ENCODE measurements around the gene GPD2.

Gene GPD2

DNA sequence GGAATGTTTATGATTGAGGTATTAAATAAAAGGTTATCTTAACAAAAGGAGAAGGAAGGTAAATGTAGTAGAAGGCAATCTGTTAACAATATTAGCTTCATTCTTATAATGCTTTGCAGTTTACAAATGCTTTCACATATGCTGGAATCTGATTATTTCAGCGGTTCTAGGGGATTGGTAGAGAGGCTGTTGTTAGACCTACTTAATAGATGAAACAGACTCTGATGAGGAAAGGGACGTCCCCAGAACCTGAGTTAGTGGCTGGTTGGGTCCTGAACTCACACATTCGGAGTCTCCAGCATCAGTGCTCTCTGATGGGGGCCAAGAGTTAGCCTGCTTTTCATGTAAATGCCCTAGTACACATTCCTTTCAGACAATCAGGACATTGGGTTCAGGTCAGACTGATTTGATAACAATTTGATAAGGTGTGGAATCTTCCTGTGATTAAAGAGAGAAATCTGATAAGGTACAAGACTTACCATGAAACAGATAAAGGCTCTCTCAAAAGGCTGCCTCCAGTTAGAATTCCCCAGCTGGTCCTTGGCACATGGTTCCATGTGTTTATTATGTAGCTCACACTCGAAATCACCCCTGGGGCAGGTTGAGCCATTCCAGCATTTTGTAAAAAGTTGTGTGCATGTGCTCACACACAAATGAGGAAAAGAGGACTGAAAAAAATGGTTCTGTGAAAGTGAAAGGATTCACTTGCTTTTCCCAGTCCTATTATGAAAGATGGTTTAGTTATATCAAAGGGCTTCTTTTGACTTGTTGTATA, 103.1 kb downstream of the GPD2 start:
- no peak overlapping the region for H3K4me3 ChIP-seq (ENCODE audit: low read depth, low read length)
- peak; percentile 51 to 83 for DNase-seq
- H4K8ac ChIP-seq (ENCODE audit: low read depth, low read length) = no peak overlapping the region
- no peak overlapping the region for H3K18ac ChIP-seq (ENCODE audit: low read length)
- no peak overlapping the region for H2BK12ac ChIP-seq (ENCODE audit: low read length)
- H3K9ac ChIP-seq (ENCODE audit: low read length) = no peak overlapping the region
- no peak overlapping the region for H2AFZ ChIP-seq (ENCODE audit: insufficient read depth, low read length, poor library complexity)
- WGBS (ENCODE audit: extremely low coverage, insufficient coverage, insufficient read length) = no CpG with 5 or more reads among the region's 4 CpGs
- no peaks in the 10 kb centered on the region for H3K27me3 ChIP-seq (ENCODE audit: insufficient read depth, low read length)
- H3K23ac ChIP-seq (ENCODE audit: low read length) = no peak overlapping the region
- no peaks in the 10 kb centered on the region for H3K4me1 ChIP-seq (ENCODE audit: control insufficient read depth in 1 of 2, insufficient read depth in 2 of 2, low read length in 2 of 2)
- H4K12ac ChIP-seq (ENCODE audit: low read depth, low read length) = no peak overlapping the region
- no peaks in the 10 kb centered on the region for H3K79me1 ChIP-seq (ENCODE audit: low read length)
- no peak overlapping the region for H2BK5ac ChIP-seq (ENCODE audit: low read depth, low read length, poor library complexity)
- no peak overlapping the region for H3K14ac ChIP-seq (ENCODE audit: low read length)
- no peak overlapping the region for H3K4ac ChIP-seq (ENCODE audit: low read depth, low read length)
- no peaks in the 10 kb centered on the region for H3K79me2 ChIP-seq (ENCODE audit: control insufficient read depth, insufficient read depth, low read length, poor library complexity)
- H4K91ac ChIP-seq (ENCODE audit: low read depth, low read length) = no peak overlapping the region
- H3K27ac ChIP-seq (ENCODE audit: low read depth, low read length) = no peak overlapping the region
- no peak overlapping the region for H2AK5ac ChIP-seq (ENCODE audit: low read length)
- H3K36me3 ChIP-seq (ENCODE audit: control insufficient read depth in 1 of 2, insufficient read depth in 2 of 2, low read length in 2 of 2) = no peaks in the 10 kb centered on the region
- no peak overlapping the region for H3K4me2 ChIP-seq (ENCODE audit: low read length)
- no peaks in the 10 kb centered on the region for H3K9me3 ChIP-seq (ENCODE audit: insufficient read depth, low read depth, low read length)
- H2BK120ac ChIP-seq (ENCODE audit: insufficient read depth, low read length, poor library complexity) = no peak overlapping the region

DNA sequence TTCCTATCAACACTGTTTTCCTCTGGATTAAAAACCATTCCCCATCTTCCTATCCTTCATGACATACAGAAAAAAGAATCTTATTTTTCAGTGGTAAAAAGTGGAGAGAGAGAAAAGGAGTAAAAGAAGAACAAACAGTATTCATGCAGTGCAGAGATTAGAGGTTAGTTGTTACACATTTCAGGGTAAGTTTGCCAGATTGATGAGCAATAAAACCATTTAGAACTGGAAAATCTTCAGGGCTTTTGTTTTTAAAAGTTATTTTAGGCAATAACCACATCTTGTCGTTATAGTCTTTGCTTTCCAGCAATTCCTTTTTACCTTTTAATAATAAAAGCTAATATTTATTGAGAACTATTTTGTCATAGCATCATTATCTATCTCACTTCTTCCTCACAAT, 104.5 kb downstream of the GPD2 start:
- no peak for DNase-seq
- H3K18ac ChIP-seq (ENCODE audit: low read length) = no peak overlapping the region
- H2AFZ ChIP-seq (ENCODE audit: insufficient read depth, low read length, poor library complexity) = no peak overlapping the region
- H3K14ac ChIP-seq (ENCODE audit: low read length) = no peak overlapping the region
- H3K4me2 ChIP-seq (ENCODE audit: low read length) = no peak overlapping the region
- H3K9me3 ChIP-seq (ENCODE audit: insufficient read depth, low read depth, low read length) = no peaks in the 10 kb centered on the region
- no peak overlapping the region for H4K91ac ChIP-seq (ENCODE audit: low read depth, low read length)
- no peaks in the 10 kb centered on the region for H3K36me3 ChIP-seq (ENCODE audit: control insufficient read depth in 1 of 2, insufficient read depth in 2 of 2, low read length in 2 of 2)
- no CpG with 5 or more reads among the region's 1 CpG for WGBS (ENCODE audit: extremely low coverage, insufficient coverage, insufficient read length)
- no peak overlapping the region for H2BK120ac ChIP-seq (ENCODE audit: insufficient read depth, low read length, poor library complexity)
- H2AK5ac ChIP-seq (ENCODE audit: low read length) = no peak overlapping the region
- H4K8ac ChIP-seq (ENCODE audit: low read depth, low read length) = no peak overlapping the region
- H3K27ac ChIP-seq (ENCODE audit: low read depth, low read length) = no peak overlapping the region
- H2BK5ac ChIP-seq (ENCODE audit: low read depth, low read length, poor library complexity) = no peak overlapping the region
- no peak overlapping the region for H3K9ac ChIP-seq (ENCODE audit: low read length)
- no peak overlapping the region for H3K4ac ChIP-seq (ENCODE audit: low read depth, low read length)
- H3K23ac ChIP-seq (ENCODE audit: low read length) = no peak overlapping the region
- H3K4me1 ChIP-seq (ENCODE audit: control insufficient read depth in 1 of 2, insufficient read depth in 2 of 2, low read length in 2 of 2) = no peaks in the 10 kb centered on the region
- H3K4me3 ChIP-seq (ENCODE audit: low read depth, low read length) = no peak overlapping the region
- H2BK12ac ChIP-seq (ENCODE audit: low read length) = no peak overlapping the region
- H3K27me3 ChIP-seq (ENCODE audit: insufficient read depth, low read length) = no peaks in the 10 kb centered on the region
- no peak overlapping the region for H4K12ac ChIP-seq (ENCODE audit: low read depth, low read length)
- H3K79me1 ChIP-seq (ENCODE audit: low read length) = no peaks in the 10 kb centered on the region
- no peaks in the 10 kb centered on the region for H3K79me2 ChIP-seq (ENCODE audit: control insufficient read depth, insufficient read depth, low read length, poor library complexity)

DNA sequence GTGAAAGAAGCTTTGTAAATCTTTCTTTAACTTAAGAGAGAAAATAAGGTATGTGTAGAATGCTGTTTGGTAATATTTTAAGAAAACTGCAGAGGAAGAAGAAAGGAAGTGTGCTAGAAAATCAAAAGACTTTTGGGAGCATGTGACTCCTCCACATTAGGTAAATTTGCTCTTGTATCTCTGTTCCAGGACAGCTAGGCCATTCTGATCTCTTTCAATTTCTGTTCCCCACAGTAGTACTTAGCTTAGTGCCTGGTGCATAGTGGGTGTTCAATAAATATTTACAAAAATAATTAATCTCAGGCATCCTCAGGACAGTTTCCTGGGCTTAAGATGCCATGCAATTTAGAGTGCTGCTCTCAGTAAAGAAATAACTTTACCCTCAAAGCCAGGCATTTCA, 105.0 kb downstream of the GPD2 start:
- no peak overlapping the region for H3K23ac ChIP-seq (ENCODE audit: low read length)
- H4K91ac ChIP-seq (ENCODE audit: low read depth, low read length) = no peak overlapping the region
- no peaks in the 10 kb centered on the region for H3K4me1 ChIP-seq (ENCODE audit: control insufficient read depth in 1 of 2, insufficient read depth in 2 of 2, low read length in 2 of 2)

DNA sequence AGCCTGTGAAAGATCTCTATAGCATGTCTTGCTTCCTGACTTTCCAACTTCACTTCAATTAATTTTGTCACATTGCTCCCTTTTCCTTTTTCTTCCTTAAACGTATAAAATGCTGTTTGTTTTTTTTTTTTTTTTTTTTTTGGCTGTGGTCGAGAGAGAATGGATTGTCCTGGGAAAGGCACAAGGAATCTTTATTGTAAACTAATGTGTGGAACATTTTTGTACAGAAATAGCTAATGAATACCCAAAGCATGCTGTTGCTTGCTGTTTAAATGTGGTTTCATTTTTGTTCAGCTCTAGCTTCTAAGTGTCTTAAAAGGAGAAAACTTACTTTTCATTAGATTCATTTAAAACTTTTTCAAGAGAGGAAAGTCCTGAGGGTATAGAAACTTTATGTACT, 105.5 kb downstream of the GPD2 start:
- Histone ChIP-seq H2BK5ac (ENCODE audit: low read depth, low read length, poor library complexity) (no peak overlapping the region), H2BK120ac (ENCODE audit: insufficient read depth, low read length, poor library complexity) (no peak overlapping the region), H4K91ac (ENCODE audit: low read depth, low read length) (no peak overlapping the region), H3K79me1 (ENCODE audit: low read length) (no peaks in the 10 kb centered on the region), H3K23ac (ENCODE audit: low read length) (no peak overlapping the region), H3K4ac (ENCODE audit: low read depth, low read length) (no peak overlapping the region), H3K9ac (ENCODE audit: low read length) (no peak overlapping the region), H3K9me3 (ENCODE audit: insufficient read depth, low read depth, low read length) (no peaks in the 10 kb centered on the region), H3K36me3 (ENCODE audit: control insufficient read depth in 1 of 2, insufficient read depth in 2 of 2, low read length in 2 of 2) (no peaks in the 10 kb centered on the region), H4K12ac (ENCODE audit: low read depth, low read length) (no peak overlapping the region), H3K27ac (ENCODE audit: low read depth, low read length) (no peak overlapping the region), H3K4me3 (ENCODE audit: low read depth, low read length) (no peak overlapping the region), H2BK12ac (ENCODE audit: low read length) (no peak overlapping the region), H3K4me1 (ENCODE audit: control insufficient read depth in 1 of 2, insufficient read depth in 2 of 2, low read length in 2 of 2) (no peaks in the 10 kb centered on the region), H2AFZ (ENCODE audit: insufficient read depth, low read length, poor library complexity) (no peak overlapping the region), H3K14ac (ENCODE audit: low read length) (no peak overlapping the region), H2AK5ac (ENCODE audit: low read length) (no peak overlapping the region), H3K4me2 (ENCODE audit: low read length) (no peak overlapping the region), H3K27me3 (ENCODE audit: insufficient read depth, low read length) (no peaks in the 10 kb centered on the region), H4K8ac (ENCODE audit: low read depth, low read length) (no peak overlapping the region), H3K79me2 (ENCODE audit: control insufficient read depth, insufficient read depth, low read length, poor library complexity) (no peaks in the 10 kb centered on the region), H3K18ac (ENCODE audit: low read length) (no peak overlapping the region)
- WGBS (ENCODE audit: extremely low coverage, insufficient coverage, insufficient read length) = no CpG with 5 or more reads among the region's 2 CpGs
- DNase-seq = no peak

More for the DNA sequence above, 105.0 kb downstream of the GPD2 start:
- no peaks in the 10 kb centered on the region for H3K27me3 ChIP-seq (ENCODE audit: insufficient read depth, low read length)
- H3K4ac ChIP-seq (ENCODE audit: low read depth, low read length) = no peak overlapping the region
- H3K27ac ChIP-seq (ENCODE audit: low read depth, low read length) = no peak overlapping the region
- H3K36me3 ChIP-seq (ENCODE audit: control insufficient read depth in 1 of 2, insufficient read depth in 2 of 2, low read length in 2 of 2) = no peaks in the 10 kb centered on the region
- H3K4me2 ChIP-seq (ENCODE audit: low read length) = no peak overlapping the region
- no peak overlapping the region for H2BK12ac ChIP-seq (ENCODE audit: low read length)
- H2AK5ac ChIP-seq (ENCODE audit: low read length) = no peak overlapping the region
- DNase-seq = no peak
- no peak overlapping the region for H3K18ac ChIP-seq (ENCODE audit: low read length)
- no peaks in the 10 kb centered on the region for H3K79me1 ChIP-seq (ENCODE audit: low read length)
- H3K14ac ChIP-seq (ENCODE audit: low read length) = no peak overlapping the region
- no peak overlapping the region for H4K8ac ChIP-seq (ENCODE audit: low read depth, low read length)
- H3K9ac ChIP-seq (ENCODE audit: low read length) = no peak overlapping the region
- no peak overlapping the region for H2BK120ac ChIP-seq (ENCODE audit: insufficient read depth, low read length, poor library complexity)
- H3K4me3 ChIP-seq (ENCODE audit: low read depth, low read length) = no peak overlapping the region
- H3K9me3 ChIP-seq (ENCODE audit: insufficient read depth, low read depth, low read length) = no peaks in the 10 kb centered on the region
- H4K12ac ChIP-seq (ENCODE audit: low read depth, low read length) = no peak overlapping the region
- H2AFZ ChIP-seq (ENCODE audit: insufficient read depth, low read length, poor library complexity) = no peak overlapping the region
- no peaks in the 10 kb centered on the region for H3K79me2 ChIP-seq (ENCODE audit: control insufficient read depth, insufficient read depth, low read length, poor library complexity)
- H2BK5ac ChIP-seq (ENCODE audit: low read depth, low read length, poor library complexity) = no peak overlapping the region
